SK-N-SH treated with all-trans-retinoic acid at 6 μM for 48 hours (cell line): ENCODE measurements around the gene ZCCHC24.

Experiments used
- ATAC-seq: fragments of 200-7000 bp; cut with Tn5 transposase; 3 replicates; pipeline ENCODE4 v1.9.1; 2020; ENCODE audit warnings: mild to moderate bottlenecking, moderate library complexity
- BACH2 ChIP-seq: fragments of 250-450 bp; sonication (Bioruptor Pico); IDR thresholded peaks from 2 replicates; pipeline ENCODE4 v1.9.0; 2021; ENCODE audit warnings: mild to moderate bottlenecking, borderline replicate concordance
- ESRRG ChIP-seq: fragments of 250-450 bp; sonication (Bioruptor Pico); IDR thresholded peaks from 2 replicates; pipeline ENCODE4 v1.6.1; 2021; ENCODE audit warnings: mild to moderate bottlenecking
- GLIS3 ChIP-seq: fragments of 250-450 bp; sonication (Bioruptor Pico); IDR thresholded peaks from 2 replicates; pipeline ENCODE4 v1.5.0; 2020; ENCODE audit warnings: mild to moderate bottlenecking, moderate library complexity
- ISL1 ChIP-seq: fragments of 250-450 bp; sonication (Bioruptor Pico); IDR thresholded peaks from 2 replicates; pipeline ENCODE4 v2.1.2; 2022; ENCODE audit warnings: mild to moderate bottlenecking, moderate library complexity
- OSR1 ChIP-seq: fragments of 250-450 bp; sonication (Bioruptor Pico); IDR thresholded peaks from 2 replicates; pipeline ENCODE4 v1.8.0; 2022; ENCODE audit warnings: moderate library complexity, mild to moderate bottlenecking, inconsistent platforms
- PPARA ChIP-seq: fragments of 250-450 bp; sonication (Bioruptor Pico); IDR thresholded peaks from 2 replicates; pipeline ENCODE4 v1.5.0; 2020; ENCODE audit warnings: mild to moderate bottlenecking, borderline replicate concordance
- RARB ChIP-seq: fragments of 250-450 bp; sonication (Bioruptor Pico); IDR thresholded peaks from 2 replicates; pipeline ENCODE4 v1.8.0; 2021; ENCODE audit warnings: mild to moderate bottlenecking, moderate library complexity
- SNAI2 ChIP-seq: fragments of 250-450 bp; sonication (Bioruptor Pico); IDR thresholded peaks from 2 replicates; pipeline ENCODE4 v1.5.0; 2020; ENCODE audit warnings: mild to moderate bottlenecking, moderate library complexity
- TCF4 ChIP-seq: fragments of 250-450 bp; sonication (Bioruptor Pico); IDR thresholded peaks from 2 replicates; pipeline ENCODE4 v1.8.0; 2021; ENCODE audit warnings: mild to moderate bottlenecking, moderate library complexity, borderline replicate concordance
- TOX ChIP-seq: fragments of 250-450 bp; sonication (Bioruptor Pico); IDR thresholded peaks from 2 replicates; pipeline ENCODE4 v1.8.0; 2021; ENCODE audit warnings: mild to moderate bottlenecking, moderate library complexity, borderline replicate concordance
- ZC3H10 ChIP-seq: fragments of 250-450 bp; sonication (Bioruptor Pico); IDR thresholded peaks from 2 replicates; pipeline ENCODE4 v1.5.1; 2021; ENCODE audit warnings: mild to moderate bottlenecking, moderate library complexity
- ZFP3 ChIP-seq: fragments of 250-450 bp; sonication (Bioruptor Pico); IDR thresholded peaks from 2 replicates; pipeline ENCODE4 v1.5.0; 2020; ENCODE audit warnings: mild to moderate bottlenecking, moderate library complexity
- ZNF565 ChIP-seq: fragments of 450-650 bp; formaldehyde crosslinking; conservative IDR thresholded peaks from 2 replicates; pipeline ENCODE4 v1.5.0; 2020; ENCODE audit warnings: low read depth, mild to moderate bottlenecking, moderate library complexity
- ZNF70 ChIP-seq: fragments of 450-650 bp; formaldehyde crosslinking; IDR thresholded peaks from 2 replicates; pipeline ENCODE4 v1.5.0; 2020; ENCODE audit warnings: mild to moderate bottlenecking, moderate library complexity
- ZNF8 ChIP-seq: fragments of 450-650 bp; formaldehyde crosslinking; IDR thresholded peaks from 2 replicates; pipeline ENCODE4 v1.5.0; 2020; ENCODE audit warnings: mild to moderate bottlenecking, moderate library complexity
- TF ChIP-seq, protein P1 (sequence below): fragments of 250-450 bp; sonication (Bioruptor Pico); IDR thresholded peaks from 2 replicates; pipeline ENCODE4 v1.5.1; 2020; ENCODE audit warnings: low read depth, mild to moderate bottlenecking, moderate library complexity
- TF ChIP-seq, protein P2 (sequence below): fragments of 250-450 bp; sonication (Bioruptor Pico); IDR thresholded peaks from 2 replicates; pipeline ENCODE4 v1.8.0; 2020; ENCODE audit warnings: mild to moderate bottlenecking, moderate library complexity, borderline replicate concordance
- TF ChIP-seq, protein P3 (sequence below): fragments of 250-450 bp; sonication (Bioruptor Pico); IDR thresholded peaks from 2 replicates; pipeline ENCODE4 v1.5.1; 2021; ENCODE audit warnings: mild to moderate bottlenecking, moderate library complexity
- TF ChIP-seq, protein P4 (sequence below): fragments of 250-450 bp; sonication (Bioruptor Pico); IDR thresholded peaks from 2 replicates; pipeline ENCODE4 v1.8.0; 2021; ENCODE audit warnings: low read depth, mild to moderate bottlenecking, moderate library complexity, borderline replicate concordance

ZCCHC24 gene

DNA sequence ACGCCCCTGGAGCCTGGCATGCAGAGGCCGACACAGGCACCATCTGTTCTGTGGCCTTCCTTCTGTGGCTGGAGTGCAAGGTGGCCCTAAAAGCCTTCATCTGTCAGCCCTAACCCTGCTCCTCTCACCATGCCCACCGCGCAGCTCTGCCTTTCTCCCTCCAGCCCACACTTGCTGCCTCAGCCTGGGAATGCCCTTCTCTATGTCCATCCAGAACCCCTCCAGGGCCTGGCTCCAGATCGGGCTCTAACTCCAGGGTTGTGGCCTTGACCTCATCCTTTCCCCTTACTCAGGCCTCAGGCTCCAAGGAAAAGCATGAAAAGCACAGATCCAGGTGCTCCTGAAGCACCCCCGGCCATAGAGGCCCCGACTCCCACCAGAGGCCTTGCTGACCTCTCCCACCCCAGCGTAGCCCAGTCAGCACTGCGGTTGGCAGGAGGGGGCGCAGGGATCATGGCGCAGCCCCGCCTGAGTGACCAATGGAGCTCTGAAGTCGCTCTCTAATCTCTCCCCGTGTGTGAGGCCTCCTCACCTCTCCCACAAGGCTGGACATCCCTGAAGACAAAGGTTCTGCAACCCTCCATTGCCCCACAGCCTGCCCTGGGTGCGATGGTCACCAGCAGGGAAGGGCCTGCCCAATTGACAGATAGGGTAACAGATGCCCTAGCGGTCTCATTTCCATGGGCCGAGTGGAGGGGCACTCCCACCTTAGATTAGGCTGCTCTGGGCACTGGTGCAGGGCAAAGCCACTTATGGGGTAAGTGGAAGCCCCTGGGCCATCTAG lies 9.2 kb downstream of the ZCCHC24 start:
- ATAC-seq, result no peak

DNA sequence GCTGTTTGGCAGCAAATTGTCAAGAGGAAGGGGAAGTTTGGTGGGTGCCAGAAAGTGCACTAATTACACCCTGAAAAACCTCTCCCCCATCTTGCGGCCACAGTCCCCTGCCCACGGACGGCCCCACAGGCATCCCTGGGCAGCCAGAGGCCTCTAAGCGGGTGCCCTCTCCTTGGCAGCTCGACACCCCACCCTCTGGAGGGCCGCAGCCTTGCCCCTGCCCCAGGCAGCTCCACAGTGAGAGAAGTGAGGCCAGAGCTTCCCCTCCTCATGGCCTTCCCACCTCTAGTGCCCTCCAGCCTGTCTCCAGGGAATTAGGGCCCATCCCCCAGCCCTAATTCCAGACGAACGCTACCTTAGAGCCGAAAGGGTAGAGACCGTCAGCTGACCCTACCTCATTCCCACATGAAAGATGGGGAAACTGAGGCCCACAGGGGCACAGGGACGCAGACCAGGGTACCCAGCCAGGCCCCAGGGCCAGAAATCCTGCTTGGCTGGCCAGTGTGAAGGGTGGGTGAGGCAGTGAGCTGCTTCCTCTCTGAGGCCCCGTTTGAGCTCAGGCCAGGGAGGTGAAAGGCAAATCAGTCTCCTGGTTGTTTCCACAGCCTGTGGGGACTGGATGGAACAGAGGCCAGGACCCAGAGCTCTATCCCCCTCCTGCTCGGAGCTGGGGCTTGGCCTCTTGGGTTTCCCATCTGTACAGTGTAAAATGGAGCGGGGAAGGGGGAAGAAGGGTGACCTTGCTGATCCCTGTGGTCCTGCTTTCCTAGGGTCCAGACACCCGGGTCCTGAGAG lies 10.0 kb downstream of the ZCCHC24 start:
- no peak for TF ChIP-seq TCF4 (CRISPR knock-in tag)
- no peak for TF ChIP-seq ISL1
- TF ChIP-seq TOX, result no peak
- 0 out of 2 replicates have a peak, but pooled peaks have one; percentile 46 for TF ChIP-seq ZFP3
- peak; percentile 28 for ATAC-seq

More for the DNA sequence above, 9.2 kb downstream of the ZCCHC24 start:
- TF ChIP-seq ESRRG (CRISPR knock-in tag) (no peak), RARB (CRISPR knock-in tag) (no peak), BACH2 (CRISPR knock-in tag) (no peak), SNAI2 (CRISPR knock-in tag) (no peak)
- TF ChIP-seq, protein P1, sequence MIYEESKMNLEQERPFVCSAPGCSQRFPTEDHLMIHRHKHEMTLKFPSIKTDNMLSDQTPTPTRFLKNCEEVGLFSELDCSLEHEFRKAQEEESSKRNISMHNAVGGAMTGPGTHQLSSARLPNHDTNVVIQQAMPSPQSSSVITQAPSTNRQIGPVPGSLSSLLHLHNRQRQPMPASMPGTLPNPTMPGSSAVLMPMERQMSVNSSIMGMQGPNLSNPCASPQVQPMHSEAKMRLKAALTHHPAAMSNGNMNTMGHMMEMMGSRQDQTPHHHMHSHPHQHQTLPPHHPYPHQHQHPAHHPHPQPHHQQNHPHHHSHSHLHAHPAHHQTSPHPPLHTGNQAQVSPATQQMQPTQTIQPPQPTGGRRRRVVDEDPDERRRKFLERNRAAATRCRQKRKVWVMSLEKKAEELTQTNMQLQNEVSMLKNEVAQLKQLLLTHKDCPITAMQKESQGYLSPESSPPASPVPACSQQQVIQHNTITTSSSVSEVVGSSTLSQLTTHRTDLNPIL (CRISPR knock-in tag), result no peak

DNA sequence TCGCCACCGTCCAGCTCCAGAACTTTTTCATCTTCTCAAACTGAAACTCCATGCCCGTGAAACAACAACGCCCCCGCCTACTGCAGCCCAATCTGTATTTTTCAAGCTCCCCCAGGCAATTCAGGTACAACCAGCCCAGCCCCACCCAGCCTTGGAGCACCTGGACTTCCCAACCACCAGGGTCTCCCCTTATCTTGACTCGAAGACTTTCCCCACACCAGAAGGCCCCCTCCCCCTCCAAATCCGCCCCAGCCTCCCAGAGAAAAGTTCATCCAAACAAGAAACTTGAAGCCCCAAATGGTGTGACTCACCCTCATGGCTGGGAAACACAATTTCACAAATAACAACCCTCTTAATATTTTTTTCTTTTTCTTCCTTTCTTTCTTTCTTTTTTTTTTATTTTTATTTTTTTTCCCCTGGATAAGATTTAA lies 10.6 kb downstream of the ZCCHC24 start:
- peak; percentile 54 for ATAC-seq
- no peak for TF ChIP-seq SNAI2 (CRISPR knock-in tag)
- TF ChIP-seq TCF4 (CRISPR knock-in tag), result no peak
- no peak for TF ChIP-seq ZNF8
- TF ChIP-seq, protein P2, sequence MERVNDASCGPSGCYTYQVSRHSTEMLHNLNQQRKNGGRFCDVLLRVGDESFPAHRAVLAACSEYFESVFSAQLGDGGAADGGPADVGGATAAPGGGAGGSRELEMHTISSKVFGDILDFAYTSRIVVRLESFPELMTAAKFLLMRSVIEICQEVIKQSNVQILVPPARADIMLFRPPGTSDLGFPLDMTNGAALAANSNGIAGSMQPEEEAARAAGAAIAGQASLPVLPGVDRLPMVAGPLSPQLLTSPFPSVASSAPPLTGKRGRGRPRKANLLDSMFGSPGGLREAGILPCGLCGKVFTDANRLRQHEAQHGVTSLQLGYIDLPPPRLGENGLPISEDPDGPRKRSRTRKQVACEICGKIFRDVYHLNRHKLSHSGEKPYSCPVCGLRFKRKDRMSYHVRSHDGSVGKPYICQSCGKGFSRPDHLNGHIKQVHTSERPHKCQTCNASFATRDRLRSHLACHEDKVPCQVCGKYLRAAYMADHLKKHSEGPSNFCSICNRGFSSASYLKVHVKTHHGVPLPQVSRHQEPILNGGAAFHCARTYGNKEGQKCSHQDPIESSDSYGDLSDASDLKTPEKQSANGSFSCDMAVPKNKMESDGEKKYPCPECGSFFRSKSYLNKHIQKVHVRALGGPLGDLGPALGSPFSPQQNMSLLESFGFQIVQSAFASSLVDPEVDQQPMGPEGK (CRISPR knock-in tag), result no peak
- TF ChIP-seq, protein P3, sequence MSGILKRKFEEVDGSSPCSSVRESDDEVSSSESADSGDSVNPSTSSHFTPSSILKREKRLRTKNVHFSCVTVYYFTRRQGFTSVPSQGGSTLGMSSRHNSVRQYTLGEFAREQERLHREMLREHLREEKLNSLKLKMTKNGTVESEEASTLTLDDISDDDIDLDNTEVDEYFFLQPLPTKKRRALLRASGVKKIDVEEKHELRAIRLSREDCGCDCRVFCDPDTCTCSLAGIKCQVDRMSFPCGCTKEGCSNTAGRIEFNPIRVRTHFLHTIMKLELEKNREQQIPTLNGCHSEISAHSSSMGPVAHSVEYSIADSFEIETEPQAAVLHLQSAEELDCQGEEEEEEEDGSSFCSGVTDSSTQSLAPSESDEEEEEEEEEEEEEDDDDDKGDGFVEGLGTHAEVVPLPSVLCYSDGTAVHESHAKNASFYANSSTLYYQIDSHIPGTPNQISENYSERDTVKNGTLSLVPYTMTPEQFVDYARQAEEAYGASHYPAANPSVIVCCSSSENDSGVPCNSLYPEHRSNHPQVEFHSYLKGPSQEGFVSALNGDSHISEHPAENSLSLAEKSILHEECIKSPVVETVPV, result no peak
- TF ChIP-seq, protein P4, sequence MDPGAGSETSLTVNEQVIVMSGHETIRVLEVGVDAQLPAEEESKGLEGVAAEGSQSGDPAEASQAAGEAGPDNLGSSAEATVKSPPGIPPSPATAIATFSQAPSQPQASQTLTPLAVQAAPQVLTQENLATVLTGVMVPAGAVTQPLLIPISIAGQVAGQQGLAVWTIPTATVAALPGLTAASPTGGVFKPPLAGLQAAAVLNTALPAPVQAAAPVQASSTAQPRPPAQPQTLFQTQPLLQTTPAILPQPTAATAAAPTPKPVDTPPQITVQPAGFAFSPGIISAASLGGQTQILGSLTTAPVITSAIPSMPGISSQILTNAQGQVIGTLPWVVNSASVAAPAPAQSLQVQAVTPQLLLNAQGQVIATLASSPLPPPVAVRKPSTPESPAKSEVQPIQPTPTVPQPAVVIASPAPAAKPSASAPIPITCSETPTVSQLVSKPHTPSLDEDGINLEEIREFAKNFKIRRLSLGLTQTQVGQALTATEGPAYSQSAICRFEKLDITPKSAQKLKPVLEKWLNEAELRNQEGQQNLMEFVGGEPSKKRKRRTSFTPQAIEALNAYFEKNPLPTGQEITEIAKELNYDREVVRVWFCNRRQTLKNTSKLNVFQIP (CRISPR knock-in tag), result no peak
- no peak for TF ChIP-seq PPARA (CRISPR knock-in tag)
- TF ChIP-seq OSR1 (CRISPR knock-in tag), result no peak
- no peak for TF ChIP-seq TOX
- no peak for TF ChIP-seq ZNF70 (CRISPR knock-in tag)
- no peak for TF ChIP-seq ZC3H10 (CRISPR knock-in tag)
- TF ChIP-seq ESRRG (CRISPR knock-in tag), result no peak
- no peak for TF ChIP-seq ZNF565 (CRISPR knock-in tag)
- no peak for TF ChIP-seq ZFP3
- no peak for TF ChIP-seq ISL1
- TF ChIP-seq GLIS3, result no peak
- no peak for TF ChIP-seq BACH2 (CRISPR knock-in tag)
- TF ChIP-seq RARB (CRISPR knock-in tag), result no peak

DNA sequence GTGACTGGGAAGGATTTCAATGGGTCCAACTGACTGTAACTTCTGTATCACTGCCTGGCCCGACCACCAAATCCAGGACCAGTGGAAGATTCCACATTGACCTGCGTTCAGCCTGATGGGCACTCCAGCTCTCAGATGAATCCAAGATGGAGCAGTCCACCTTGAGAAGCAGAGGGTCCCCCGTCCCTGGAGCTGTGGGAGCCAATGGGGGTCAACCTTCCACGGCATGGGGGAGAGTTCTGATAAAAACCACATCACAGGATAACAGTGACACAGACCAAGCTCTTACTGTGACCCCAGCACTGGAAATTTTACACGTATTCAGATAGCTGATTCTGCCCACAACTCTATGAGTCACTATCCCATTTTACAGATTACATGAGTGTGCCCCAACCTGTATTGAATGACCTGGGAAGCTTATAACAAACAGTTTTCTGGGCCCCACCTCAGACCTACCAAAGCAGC lies 11.2 kb downstream of the ZCCHC24 start:
- TF ChIP-seq ESRRG (CRISPR knock-in tag) (no peak), TCF4 (CRISPR knock-in tag) (no peak), BACH2 (CRISPR knock-in tag) (no peak), ZNF70 (CRISPR knock-in tag) (no peak)
- TF ChIP-seq, protein P4 (CRISPR knock-in tag), result no peak
- no peak for ATAC-seq
